ENCODE data around the gene VPS37C.

DNA sequence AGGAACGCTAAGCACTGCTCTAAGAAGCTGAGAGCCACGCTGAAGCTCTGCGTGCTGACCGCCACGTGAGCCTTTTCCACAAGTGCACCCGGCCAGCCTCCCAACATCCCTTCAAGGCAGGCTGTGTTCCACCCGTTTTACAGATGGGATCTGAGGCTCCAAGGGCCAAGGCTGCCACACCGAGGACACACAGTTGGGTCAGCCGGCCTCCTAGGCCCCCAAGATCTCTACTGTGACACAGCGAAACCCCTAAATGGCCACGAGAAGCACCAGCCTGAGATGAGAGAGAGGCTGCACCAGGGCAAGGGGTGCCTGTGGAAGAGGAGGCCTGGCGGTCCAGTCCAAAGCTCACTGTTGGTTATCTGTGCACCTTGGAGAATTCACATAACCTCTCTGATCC, 70.7 kb downstream of the VPS37C start:
- TF ChIP-seq, protein P1, sequence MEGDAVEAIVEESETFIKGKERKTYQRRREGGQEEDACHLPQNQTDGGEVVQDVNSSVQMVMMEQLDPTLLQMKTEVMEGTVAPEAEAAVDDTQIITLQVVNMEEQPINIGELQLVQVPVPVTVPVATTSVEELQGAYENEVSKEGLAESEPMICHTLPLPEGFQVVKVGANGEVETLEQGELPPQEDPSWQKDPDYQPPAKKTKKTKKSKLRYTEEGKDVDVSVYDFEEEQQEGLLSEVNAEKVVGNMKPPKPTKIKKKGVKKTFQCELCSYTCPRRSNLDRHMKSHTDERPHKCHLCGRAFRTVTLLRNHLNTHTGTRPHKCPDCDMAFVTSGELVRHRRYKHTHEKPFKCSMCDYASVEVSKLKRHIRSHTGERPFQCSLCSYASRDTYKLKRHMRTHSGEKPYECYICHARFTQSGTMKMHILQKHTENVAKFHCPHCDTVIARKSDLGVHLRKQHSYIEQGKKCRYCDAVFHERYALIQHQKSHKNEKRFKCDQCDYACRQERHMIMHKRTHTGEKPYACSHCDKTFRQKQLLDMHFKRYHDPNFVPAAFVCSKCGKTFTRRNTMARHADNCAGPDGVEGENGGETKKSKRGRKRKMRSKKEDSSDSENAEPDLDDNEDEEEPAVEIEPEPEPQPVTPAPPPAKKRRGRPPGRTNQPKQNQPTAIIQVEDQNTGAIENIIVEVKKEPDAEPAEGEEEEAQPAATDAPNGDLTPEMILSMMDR (conservative IDR thresholded peaks at IDR 0.05; ENCODE audit: low read depth, low read length) = no peak
- TF ChIP-seq EZH2 (IDR thresholded peaks at IDR 0.05; ENCODE audit: borderline replicate concordance, low read depth, low read length, poor library complexity, severe bottlenecking) = no peak

All from A673 (cell line).